Activated CD8-positive, alpha-beta memory T cell treated with anti-CD3 and anti-CD28 coated beads, Interleukin-2, amount 50 U/mL, for 1 hour (primary cell): Measurements from ENCODE around the gene ATP8A2.
"Not testable (repeated sequence)": the region's sequence is repeated elsewhere in the genome, so short reads cannot be mapped to it uniquely, and the experiment has no call there.

Source experiments
- DNase-seq: peaks from one replicate; pipeline ENCODE4 v3.0.0-alpha.2; 2020; ENCODE audit errors: extremely low read depth

Gene ATP8A2

DNA sequence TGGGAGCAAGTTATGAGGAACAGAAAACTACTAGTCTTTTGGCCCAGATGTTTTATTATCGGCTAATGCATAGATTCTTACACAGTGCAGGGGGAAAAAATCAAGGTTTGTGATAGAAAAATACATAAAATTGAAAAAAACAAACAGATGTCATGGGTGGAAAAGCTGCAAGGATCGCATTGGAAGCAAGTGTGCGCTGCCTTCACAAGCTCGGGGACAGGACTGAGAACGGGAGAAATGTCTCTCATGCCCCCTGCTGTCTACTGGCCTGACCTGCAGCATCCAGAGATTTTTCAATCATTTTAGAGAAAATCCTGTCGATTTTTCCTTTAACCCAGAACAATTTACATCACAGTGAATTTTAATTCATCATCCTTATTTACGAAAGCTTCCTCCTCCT, 700.6 kb downstream of the ATP8A2 start:
- not testable (repeated sequence) for DNase-seq

DNA sequence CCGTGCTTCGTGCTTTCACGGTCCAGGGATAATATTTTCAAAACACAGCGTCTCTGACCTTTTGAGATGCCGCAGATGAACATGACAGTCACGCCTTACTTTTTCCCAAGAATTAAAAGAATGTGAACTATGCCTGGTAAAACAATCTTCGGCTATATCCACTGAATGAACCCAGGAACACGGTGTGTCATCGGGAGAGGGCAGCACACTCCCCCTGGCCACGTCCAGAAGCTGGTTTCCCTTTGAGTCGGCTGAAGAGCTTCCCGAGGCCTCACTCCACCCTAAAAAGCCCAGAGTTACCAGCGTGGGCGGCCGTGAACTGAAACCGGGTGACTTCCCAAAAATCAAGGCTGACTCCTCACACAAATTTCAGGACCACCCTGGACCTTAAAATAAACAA, 702.9 kb downstream of the ATP8A2 start:
- no peak for DNase-seq
